Left ventricle myocardium inferior (tissue), 1 donor: Measurements from ENCODE around the gene ADAM10. TPM values are rescaled to one million over a fixed set of nuclear protein-coding genes. Genes with fewer than 3 reads are reported as not detected.
A peak's percentile ranks its signal among the peaks of the same experiment; 100 is the strongest.

ENCODE experiments used
- DNase-seq: peaks from one replicate; pipeline ENCODE4 v3.0.0-alpha.2; 2020
- H3K27ac ChIP-seq: fragments of 200-600 bp; replicated peaks from 2 replicates; pipeline ENCODE4 v1.8.0; 2021
- H3K27me3 ChIP-seq: fragments of 200-600 bp; 2 replicates; pipeline ENCODE4 v1.8.0; 2021; ENCODE audit warnings: low read depth
- H3K36me3 ChIP-seq: fragments of 200-600 bp; 2 replicates; pipeline ENCODE4 v1.8.0; 2021
- H3K4me1 ChIP-seq: fragments of 200-600 bp; 2 replicates; pipeline ENCODE4 v1.8.0; 2021
- H3K4me3 ChIP-seq: fragments of 200-600 bp; 2 replicates; pipeline ENCODE4 v1.8.0; 2021; ENCODE audit warnings: mild to moderate bottlenecking, moderate library complexity
- H3K9me3 ChIP-seq: fragments of 200-600 bp; replicated peaks from 2 replicates; pipeline ENCODE4 v1.8.0; 2021
- CTCF ChIP-seq: fragments of 200-600 bp; IDR thresholded peaks from 2 replicates; pipeline ENCODE4 v1.8.0; 2021; ENCODE audit warnings: antibody characterized with exemption, mild to moderate bottlenecking, borderline replicate concordance
- intact Hi-C: fragments of 100-400 bp; cut with micrococcal nuclease; formaldehyde crosslinking; loops from one replicate; pipeline ENCODE4 v1.11.0; 2022
- long read RNA-seq: library from polyadenylated mRNA; unstranded; transcript quantifications from one replicate; pipeline ENCODE4 v2.0.0, GENCODE V29; 2021
- total RNA-seq: library from RNA; stranded (reverse); fragmentation: NEBNext Ultra II Directional; extraction: Animal tissue kit (Norgen Biotek cat#: 25700); gene quantifications from one replicate; pipeline ENCODE4 v1.2.1, GENCODE V29; 2021
- donor health status: DM: no; HTN: yes; CAD: no; lungs with severe emphysema.

The ADAM10 gene, protein sequence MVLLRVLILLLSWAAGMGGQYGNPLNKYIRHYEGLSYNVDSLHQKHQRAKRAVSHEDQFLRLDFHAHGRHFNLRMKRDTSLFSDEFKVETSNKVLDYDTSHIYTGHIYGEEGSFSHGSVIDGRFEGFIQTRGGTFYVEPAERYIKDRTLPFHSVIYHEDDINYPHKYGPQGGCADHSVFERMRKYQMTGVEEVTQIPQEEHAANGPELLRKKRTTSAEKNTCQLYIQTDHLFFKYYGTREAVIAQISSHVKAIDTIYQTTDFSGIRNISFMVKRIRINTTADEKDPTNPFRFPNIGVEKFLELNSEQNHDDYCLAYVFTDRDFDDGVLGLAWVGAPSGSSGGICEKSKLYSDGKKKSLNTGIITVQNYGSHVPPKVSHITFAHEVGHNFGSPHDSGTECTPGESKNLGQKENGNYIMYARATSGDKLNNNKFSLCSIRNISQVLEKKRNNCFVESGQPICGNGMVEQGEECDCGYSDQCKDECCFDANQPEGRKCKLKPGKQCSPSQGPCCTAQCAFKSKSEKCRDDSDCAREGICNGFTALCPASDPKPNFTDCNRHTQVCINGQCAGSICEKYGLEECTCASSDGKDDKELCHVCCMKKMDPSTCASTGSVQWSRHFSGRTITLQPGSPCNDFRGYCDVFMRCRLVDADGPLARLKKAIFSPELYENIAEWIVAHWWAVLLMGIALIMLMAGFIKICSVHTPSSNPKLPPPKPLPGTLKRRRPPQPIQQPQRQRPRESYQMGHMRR
- 74.0 TPM for total RNA-seq
- long read RNA-seq, full-length matches to known transcripts, result 50 of 60 reads
- long read RNA-seq, partial matches to known transcripts, result 2 of 60 reads
- long read RNA-seq, other reads (novel, unspliced or antisense), result 8 of 60 reads

GRCh38 chr15:58749532-58750337, at the start of gene ADAM10:
Gene ADAM10, minus strand, starts transcription at chr15:58749707. Its CDS starts 173 bp downstream, at chr15:58749534.
- H3K27me3 ChIP-seq, result no peaks in the 10 kb centered on the region
- DNase-seq, result peak; percentile 99
- no peak for TF ChIP-seq CTCF
- peaks cover 50% of the 10 kb centered on the region for H3K4me1 ChIP-seq
- H3K27ac ChIP-seq, result peak within 1 kb of the TSS; percentile 98
- intact Hi-C loops, result loop anchor here (10.0 kb wide), 1 partner anchor 65 kb away; no protein-coding TSS in a partner anchor
- H3K36me3 ChIP-seq, result no peaks in the 10 kb centered on the region
- H3K4me3 ChIP-seq, result peak within 1 kb of the TSS; percentile 89
- H3K9me3 ChIP-seq, result no peaks in the 10 kb centered on the region

DNA sequence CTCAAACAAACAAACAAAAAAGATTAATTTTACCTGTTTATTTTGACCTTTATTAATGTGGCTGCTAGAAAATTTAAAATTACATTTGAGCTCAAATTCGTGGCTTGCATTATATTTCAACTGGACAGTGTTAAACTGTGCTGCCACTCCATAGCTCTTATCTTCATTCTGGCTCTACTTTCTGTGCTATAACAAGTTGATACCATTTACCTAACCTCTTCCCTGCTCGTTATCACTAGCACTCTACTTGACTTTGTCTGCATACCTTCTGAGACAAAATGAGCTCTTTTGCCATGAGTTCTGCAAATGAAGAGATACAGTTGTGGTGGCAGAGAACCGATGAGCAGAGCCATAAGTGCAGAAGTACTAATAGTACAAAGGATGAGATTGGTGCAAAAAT, 48.0 kb upstream of the ADAM10 start:
- Histone ChIP-seq H3K9me3 (no peaks in the 10 kb centered on the region), H3K4me3 (no peak overlapping the region), H3K27me3 (no peaks in the 10 kb centered on the region), H3K4me1 (peaks cover 50% of the 10 kb centered on the region), H3K27ac (peak overlapping the region; percentile 10), H3K36me3 (peaks cover 9% of the 10 kb centered on the region)
- intact Hi-C loops, result no loop called here
- TF ChIP-seq CTCF, result no peak
- DNase-seq, result no peak

- Histone ChIP-seq H3K4me3 (no peak overlapping the region), H3K27ac (peak overlapping the region; percentile 49), H3K9me3 (no peaks in the 10 kb centered on the region), H3K27me3 (no peaks in the 10 kb centered on the region), H3K36me3 (peaks cover 10% of the 10 kb centered on the region), H3K4me1 (peaks cover 50% of the 10 kb centered on the region)
- TF ChIP-seq CTCF, result no peak
- DNase-seq, result no peak
- intact Hi-C loops, result no loop called here
These were observed 46.3 kb upstream of the ADAM10 start for GRCh38 chr15:58795825-58796224.

DNA sequence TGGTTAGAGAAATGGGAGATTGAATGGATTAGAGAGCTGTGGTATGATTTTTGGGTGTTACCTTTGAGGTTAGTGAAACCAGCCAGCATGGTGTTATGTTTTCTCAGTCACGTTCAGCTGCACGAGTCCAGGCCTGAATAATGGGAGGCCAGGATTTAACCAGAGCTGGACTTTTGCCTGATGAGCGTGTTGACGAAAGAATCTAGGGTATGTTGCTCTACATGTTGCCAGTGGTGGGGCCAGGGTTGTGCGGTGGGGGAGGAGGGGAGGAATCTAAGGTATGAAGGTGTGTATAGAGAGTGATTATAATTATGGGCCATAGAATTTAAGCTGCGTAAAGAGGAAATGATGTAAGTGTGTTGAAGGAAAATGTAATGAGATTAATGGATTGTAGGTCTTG, 44.4 kb upstream of the ADAM10 start:
- H3K4me3 ChIP-seq, result no peak overlapping the region
- no peak for TF ChIP-seq CTCF
- H3K4me1 ChIP-seq, result peaks cover 46% of the 10 kb centered on the region
- intact Hi-C loops, result no loop called here
- DNase-seq, result no peak
- peaks cover 16% of the 10 kb centered on the region for H3K36me3 ChIP-seq
- no peaks in the 10 kb centered on the region for H3K27me3 ChIP-seq
- H3K9me3 ChIP-seq, result no peaks in the 10 kb centered on the region
- peak overlapping the region; percentile 43 for H3K27ac ChIP-seq

DNA sequence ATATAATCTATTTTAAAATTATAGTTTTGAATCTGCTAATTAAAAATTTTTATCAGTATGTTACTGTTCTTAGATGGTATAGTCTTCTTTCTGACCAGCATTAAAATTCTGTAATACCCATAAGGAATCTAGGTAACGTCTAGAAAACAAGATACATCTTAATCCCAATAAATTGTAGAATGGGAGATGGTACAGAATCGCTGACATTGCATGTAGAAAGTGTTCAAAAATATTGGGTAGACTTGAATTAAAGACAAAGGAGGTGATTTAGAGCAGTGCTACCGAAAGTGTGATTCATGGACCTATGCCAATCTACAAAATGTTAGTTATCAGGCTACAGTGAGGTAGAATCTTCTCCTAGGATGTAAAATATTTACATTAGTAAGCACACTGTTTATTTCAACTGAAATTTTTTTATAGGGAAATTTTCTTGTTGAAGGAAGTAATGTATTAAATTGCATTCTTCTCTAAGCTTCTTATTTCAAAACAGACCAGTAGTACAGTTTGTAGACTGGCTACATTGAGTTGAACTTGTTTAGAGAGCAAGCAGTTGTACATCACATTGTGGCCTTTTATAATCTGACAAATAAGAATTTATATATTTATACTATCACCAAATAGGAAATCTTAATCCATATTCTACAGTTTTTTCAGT, 38.7 kb upstream of the ADAM10 start:
- intact Hi-C loops, result no loop called here
- TF ChIP-seq CTCF, result no peak

More for the DNA sequence above, 38.7 kb upstream of the ADAM10 start:
- Histone ChIP-seq H3K4me3 (no peak overlapping the region), H3K9me3 (no peaks in the 10 kb centered on the region), H3K27ac (no peak overlapping the region), H3K27me3 (no peaks in the 10 kb centered on the region), H3K36me3 (peaks cover 20% of the 10 kb centered on the region), H3K4me1 (peaks cover 32% of the 10 kb centered on the region)
- DNase-seq, result no peak
